Effector CD4-positive, alpha-beta T cell (primary cell): Measurements from ENCODE around the gene RSU1.
"Not testable (repeated sequence)": the region's sequence is repeated elsewhere in the genome, so short reads cannot be mapped to it uniquely, and the experiment has no call there.

Experiments
- DNase-seq: peaks from one replicate; pipeline ENCODE4 v3.0.0-alpha.2; 2020

Gene RSU1

DNA sequence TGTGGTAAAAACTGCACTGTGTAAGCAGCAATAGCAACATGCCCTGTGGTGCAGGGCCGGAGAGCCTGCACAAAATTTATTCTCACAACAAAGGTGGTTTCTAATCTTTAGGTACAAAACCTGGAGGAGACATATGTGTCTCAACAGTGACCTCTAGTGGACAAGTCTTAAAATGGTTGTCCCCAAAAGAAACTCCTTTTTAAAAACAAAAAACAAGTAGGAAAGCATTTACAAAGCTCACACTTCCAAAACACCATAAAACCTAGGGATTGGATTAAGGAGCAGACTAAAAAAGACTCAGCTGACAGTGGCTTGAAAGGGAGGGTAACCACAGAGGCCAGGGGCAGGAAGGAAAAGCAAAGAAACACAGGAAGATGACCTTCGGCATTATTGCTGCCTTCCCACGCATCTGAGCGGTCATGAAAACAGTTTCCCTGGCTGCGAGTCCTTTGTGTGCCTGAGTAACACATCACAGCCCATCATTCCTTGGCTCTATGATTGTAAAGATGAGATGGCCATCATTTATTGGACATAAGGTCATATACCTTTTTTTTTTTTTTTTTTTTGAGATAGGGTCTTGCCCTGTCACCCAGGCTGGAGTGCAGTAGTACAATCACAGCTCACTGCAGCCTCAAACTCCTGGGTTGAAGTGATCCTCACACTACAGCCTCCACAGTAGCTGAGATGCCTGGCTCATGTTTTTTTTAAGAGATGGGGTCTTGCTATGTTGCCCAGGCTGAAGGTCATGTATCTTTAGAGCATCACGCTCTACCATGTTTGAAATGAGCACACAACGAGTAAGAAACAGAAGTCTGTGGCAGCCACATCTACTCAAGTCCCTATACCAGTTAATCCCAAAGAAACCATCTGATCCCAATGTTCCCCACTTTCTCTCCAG, 39.5 kb downstream of the RSU1 start:
- no peak for DNase-seq

DNA sequence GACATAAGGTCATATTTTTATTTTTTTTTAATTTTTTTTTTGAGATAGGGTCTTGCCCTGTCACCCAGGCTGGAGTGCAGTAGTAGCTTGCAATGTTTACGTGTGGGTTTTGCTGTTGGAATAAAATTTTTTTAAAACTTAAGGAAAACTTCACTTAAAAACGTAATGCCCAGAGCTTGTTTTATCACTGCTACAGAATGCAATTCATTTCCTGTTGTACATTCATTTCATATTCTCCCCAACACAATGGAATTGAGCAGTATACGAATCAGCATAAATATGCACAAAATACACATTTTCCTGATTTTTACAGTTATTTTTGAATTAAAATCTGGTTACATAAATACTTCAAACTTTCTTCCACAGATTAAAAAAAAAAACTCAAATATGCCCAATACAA, 40.3 kb downstream of the RSU1 start:
- DNase-seq = no peak

DNA sequence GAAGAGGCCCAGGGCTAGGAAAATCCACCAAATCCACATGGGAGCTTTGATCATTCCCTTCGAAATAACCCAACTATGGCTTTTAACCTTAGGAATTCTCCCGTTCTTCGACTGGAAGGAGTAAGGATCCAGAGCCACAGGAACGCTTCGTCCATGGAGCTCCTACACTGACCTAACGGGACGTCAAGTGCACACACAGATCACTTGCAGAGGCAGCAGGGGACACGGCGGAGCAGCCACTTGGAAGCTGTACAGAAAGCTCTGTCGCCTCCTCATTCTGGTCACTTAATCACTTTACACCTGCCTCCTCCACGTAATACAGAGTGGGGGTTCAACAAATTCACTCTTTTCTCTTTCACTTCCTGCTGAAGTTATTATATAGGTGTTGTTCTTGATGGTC, 43.9 kb downstream of the RSU1 start:
- DNase-seq = no peak

DNA sequence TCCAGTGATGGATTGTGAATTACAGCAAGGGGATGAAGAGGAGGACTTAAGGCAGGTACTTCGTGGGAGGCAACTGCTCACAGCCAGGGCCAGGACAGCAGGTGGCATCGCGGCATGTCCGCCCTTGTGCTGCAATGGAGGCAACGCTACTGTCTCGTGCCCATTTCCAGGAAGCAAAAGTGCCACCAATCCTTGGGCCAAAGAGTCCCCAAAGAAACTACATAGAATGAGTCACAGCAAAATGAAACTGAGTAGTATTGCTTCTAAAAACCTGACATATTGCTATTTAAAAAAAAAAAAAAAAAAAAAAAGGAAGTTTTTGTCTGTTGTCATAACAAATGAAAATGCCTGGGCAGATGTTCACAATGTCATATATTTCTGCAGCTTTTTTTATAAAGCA, 46.6 kb downstream of the RSU1 start:
- no peak for DNase-seq

DNA sequence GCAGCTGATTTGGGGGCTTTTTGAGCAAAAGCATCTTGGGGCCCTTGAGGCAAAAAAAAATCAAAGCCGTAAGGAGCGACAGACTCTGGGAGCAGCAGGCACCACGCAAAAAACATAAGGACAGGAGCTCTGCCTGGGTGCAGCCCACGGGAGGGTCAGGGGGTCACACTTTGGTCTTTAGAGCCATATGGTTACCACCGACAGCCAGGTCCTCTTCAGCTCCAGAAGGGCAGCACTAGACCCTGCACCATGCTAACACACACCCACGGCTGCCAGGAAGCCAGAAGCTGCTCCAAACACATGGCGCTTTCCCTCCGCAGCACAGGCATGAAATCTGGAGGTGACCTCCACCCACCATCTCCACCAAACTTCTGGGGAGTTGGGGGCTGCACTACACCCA, 47.1 kb downstream of the RSU1 start:
- no peak for DNase-seq

DNA sequence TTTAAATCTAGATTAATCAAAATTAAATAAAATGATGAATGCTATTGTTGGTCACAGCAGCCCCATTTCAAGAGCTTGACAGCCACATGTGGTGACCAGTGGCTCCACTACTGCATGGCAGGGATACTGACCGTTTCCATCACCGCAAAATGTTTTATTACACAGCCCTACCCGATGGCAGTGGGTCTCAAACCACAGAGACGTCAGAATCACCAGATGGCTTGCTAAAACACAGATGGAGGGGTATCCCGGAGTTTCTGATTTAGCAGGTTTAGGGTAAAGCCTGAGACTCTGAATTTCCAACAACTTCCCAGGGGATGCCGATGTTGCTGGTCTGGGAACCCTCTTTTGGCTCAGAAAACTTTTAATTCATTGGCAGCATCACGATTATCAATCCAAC, 47.9 kb downstream of the RSU1 start:
- no peak for DNase-seq

DNA sequence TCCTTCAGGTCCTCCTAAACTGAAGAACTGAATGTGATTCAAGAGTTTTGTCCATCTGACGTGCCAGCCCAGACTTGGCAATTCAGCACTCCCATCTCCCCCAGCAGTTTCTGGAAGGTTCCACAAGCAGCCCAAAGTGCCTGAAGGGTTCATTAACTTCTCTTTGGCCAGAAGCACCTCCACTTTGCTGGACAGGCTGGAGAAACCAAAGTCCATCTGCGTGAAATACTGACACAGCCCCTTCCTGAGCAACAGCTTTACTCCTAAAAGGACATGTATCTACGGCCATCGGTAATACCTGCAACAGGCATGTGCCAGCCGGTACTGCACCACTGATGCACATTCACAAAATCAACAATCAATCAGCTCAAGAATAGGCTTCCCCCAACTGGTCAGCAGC, 48.5 kb downstream of the RSU1 start:
- DNase-seq = no peak

DNA sequence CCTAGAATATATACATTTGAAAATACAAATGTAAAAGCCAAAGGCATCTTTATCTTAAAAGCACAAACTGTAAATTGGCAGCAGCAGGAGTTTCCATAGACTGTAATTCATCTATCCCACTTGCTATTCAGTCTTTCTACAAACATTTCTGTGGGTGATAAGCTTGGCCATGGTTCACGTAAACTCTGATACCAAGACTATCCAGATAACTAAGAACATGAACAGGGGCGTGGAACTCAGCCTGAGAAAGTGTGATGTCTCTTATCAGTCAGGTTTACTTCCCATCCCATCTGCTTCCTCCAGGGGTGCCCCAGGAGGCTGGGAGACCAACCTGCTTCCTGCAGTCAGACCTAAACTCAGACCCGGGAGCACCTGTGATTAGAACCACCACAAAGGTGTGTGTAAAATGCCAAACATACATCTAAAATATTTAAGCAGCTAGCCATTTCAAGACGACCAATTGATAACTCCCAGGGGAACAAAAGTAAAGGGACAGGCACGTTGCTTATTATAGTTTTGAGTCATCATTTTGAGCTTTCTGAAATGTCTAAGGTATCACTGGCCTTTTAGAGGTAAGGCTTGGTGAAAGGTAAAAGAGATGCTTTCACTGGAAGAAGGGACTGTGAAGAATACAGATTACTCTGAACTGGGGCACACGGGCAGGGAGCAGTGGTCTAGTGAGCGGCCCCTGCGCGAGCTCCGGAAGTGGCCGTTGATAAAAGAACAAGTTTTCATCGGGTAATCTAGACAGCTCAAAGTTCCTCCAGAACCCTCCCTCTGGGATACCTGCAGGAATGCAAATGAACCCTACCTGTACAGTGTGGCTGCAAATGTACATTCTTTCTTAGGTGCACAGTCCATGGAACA, 51.5 kb downstream of the RSU1 start:
- DNase-seq = no peak

DNA sequence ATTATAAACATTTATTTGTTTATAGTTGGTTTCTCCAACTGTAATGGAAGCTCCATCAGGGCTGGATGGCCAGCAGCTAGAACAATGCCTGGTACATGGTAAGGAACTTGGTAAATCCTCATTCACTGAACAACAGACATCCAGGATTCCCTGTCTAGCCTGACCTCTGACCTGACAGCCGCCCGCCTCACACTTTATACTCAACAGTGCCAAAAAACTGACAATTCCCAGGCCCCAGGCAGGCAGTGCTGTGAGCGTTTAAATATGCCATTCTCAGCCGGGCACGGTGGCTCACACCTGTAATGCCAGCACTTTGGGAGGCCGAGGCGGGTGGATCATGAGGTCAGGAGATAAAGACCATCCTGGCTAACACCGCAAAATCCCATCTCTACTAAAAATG, 55.9 kb downstream of the RSU1 start:
- no peak for DNase-seq

DNA sequence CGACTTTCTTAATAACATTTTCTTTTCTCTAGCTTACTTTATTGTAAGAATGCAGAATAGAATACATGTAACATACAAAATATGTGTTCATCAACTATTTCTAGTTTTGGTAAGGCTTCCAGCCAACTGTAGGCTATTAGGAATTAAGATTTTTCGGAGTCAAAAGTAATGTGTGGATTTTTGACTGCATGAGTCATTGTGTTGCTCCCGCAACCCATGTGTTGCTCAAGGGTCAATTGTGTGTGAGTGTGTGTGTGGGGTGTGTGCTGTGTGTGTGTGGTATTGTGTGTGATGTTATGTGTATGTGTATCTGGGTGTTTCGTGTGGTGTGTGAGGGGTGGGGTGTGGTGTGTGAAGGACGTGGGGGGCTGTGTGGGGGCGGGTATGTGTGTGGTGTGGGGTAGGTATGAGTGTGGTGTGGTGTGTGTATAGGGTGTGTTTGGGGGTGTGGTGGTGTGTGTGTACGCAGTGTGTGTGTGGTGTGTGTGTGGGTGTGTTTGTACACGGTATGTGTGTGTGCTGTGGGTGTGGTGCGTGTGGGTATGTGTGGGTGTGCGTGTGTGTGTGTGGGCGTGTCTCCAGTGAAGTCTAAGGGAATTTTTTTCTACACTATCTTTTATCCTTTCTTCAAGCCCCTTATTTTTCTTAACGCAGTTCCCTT, 60.5 kb downstream of the RSU1 start:
- DNase-seq = no peak

DNA sequence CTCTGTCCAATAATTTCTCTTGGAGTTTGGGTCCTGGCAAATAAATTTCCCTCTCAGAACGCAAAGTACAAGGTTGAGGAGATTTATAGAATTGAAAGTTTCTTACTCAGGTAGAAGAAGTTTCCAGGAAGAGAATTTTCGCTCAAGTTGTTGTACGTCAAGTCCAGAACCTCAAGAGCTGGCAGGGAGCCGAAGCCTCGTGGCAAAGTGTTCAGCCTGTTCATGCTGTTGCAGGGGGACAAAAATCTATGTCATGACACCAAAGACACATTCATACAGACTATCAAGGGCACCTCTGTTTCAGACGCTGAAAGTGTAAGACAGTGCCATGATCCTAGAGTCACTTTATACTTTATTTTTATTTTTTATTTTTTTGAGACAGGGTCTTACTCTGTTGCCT, 62.5 kb downstream of the RSU1 start:
- no peak for DNase-seq

DNA sequence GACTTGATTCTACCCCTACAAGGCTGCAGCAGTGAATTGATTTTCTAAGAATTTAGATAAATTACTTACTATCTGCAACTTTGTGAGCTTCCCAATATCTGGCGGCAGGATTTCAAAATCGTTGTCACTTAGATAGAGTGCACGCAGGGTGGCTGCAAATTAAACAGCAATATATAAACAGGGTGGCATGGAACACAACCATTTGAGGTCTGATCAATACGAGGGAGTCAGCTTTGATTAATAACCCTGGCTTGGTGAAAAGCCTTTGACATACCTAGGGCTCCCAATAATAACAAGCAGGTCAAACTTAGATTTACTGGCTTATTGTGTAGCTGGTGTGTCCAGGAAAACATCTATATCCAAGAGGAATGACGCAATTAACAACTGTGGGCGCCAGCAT, 64.4 kb downstream of the RSU1 start:
- not testable (repeated sequence) for DNase-seq

DNA sequence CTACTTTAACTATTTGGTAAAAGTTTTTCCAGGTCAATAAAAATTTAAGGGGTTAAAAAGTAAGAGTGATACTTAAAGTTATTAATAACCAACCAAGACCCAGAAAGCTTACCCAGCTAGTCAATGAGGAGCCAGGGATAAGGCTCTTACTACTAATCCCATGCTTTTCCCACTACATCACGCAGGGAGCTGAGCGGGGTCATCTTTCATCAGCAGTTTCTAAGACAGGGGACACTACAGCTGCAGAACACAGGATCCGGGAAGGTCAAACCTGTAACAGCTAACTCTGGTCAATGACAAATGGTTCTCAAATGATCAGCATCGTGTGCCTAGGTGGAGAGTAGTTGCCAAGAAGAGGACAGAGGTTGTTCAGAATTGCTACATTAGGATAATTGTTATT, 65.1 kb downstream of the RSU1 start:
- no peak for DNase-seq

DNA sequence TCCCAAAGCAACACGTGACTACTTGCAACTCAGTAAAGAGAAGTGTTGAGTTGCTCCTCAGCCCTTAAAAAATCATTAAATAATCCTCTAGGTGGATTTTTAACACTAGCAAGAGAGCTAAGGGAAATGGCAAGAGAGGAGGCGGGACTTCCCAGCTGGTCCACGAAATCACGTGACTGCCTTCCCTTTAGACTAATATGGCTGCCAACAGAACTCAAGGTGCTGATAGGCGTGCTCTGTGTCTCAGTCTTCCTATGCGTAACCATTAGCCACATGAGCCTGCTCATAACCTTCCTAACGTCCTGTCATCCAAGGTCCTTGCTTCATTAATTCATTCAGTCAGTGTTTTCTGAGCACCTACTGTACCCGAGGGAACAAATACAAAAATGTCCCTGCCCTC, 66.0 kb downstream of the RSU1 start:
- no peak for DNase-seq

DNA sequence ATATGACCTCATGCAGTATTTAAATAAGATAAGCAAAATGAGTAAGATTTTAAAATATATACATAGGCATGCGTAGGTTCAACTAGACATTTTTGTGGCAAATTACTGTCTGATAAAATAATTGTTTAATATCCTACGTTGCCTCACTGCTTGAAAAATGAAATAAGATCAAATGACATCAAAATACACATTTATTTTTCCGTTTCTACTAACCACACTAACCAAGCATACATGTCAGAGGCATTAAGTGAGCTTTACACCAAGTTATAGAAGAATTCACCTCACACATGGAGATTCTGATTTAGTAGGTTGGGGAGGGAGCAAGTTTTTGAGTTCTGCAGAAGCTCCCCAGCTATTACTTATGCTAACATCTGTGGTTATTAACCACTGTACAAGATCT, 66.8 kb downstream of the RSU1 start:
- DNase-seq = no peak

DNA sequence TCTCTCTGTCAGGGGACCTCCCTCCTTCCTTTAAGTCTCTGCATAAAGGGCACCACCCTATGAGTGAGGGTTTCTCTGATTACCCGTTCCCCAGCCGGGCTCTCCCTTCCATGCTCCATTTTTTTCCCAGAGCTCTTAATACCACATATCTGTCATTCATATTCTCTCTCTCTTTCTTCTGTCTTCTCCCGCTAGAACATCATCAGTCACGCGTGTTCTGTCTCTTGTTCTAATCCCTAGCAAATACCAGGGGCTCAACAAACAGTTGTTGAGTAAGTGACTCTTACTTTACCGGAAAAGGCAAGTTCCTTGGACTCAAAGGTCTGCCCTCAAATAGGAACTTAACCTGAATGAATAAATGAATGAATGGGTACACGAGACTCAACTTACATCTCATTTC, 68.5 kb downstream of the RSU1 start:
- DNase-seq = no peak

DNA sequence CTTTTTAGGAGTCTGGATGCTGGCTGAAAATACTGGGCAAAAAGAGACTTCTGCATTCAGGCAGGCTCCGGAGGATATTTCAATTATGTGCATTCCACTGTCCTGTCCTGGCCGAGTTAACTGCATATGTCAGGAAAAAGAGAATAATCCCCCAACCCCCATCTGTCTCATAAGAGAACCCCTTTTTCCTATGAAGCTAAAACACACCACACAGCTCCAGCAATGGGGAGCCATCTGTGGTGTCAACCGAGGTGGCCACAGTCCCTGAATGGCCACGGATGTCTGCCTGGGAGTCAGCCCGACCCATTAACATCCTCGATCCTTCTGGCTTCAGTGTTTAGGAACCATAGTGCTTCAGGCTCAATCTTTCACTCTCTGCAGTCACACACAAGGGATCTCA, 70.4 kb downstream of the RSU1 start:
- no peak for DNase-seq

DNA sequence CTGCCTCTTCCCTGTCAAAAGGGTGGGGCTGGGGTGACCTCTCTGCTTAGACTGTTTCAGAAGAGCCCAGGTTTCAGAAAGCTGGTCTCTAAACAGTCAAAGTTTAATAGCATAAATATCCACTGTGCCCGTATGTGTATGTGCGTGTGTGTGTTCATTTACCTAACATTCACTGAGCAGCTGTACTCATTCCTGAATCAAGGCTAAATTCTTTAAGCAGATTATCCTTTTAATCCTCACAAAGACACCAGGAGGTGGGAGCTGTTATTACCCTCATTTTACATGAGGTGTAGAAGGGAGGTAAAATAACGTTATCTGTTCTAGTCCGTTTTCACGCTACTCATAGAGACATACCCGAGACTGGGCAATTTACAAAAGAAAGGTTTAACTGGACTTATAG, 72.2 kb downstream of the RSU1 start:
- DNase-seq = no peak

DNA sequence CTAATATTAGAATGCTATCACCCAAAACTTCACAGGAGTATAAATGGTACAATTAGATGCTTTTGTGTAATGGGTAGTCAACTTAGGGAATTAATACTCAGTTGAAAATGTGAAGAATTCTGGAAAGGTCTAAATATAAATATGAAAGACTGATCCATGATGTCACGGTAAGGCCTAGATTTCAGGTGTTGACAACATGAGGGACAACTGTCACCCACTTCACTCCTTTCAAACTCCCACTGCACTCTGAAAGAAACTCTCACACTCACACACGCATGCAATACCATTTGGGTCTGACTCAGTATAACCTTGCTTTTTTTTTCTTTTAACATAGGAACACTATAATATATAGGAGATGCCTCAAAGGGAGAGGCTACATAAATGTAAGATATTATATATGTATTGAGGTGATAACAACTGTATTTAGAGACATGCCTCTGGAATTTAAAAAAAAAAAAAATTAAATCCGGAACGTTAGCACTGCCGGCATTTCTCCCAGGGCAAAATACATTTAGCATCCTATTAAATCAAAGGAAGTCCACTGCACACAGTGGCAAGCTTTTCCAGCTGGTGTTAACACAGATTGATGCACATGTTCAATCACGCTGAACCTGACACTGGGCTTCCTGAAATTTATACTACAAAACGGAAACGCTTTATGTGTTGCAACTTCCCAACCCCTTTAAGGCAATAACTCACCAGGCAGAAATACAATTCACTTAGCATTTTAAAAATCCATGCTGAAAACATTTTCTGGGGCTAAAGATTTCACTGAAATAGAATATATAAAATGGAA, 74.9 kb downstream of the RSU1 start:
- DNase-seq = no peak

DNA sequence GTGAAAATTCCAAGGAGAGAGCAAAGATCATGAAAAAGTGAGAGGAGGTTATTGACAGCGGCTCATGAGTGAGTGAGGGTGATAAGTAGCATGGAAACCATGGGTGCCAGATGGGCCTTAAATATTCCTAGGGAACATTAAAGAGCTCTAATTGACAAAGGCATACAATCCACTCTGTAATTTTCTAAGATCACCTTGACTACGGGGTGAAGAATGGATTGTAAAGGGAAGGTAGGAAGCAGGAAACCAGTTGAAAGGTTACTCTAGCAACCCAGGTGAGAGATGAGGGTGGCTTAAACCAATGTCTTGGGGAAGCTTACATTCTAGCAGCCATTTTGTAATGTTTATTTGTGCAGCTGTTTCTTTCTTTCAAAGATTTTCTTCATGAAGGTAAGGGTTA, 75.7 kb downstream of the RSU1 start:
- DNase-seq = no peak

DNA sequence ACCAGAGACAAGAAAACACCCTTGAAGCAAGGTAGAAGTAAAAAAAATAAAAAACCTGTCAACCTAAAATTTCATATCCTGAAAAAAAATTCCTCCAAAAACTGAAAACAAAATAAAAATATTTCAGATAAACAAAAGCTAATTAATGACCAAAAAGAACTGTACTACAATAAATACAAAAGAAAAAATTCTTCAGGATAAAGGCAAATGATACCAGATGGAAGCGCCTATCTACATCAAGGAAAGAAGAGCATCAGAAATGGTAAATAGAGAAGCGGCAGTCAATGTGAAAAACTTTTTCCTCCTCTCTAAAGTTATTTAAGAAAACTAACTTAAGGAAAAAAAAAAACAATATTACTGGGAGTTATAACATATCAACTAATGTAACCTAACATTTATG, 79.8 kb downstream of the RSU1 start:
- no peak for DNase-seq

DNA sequence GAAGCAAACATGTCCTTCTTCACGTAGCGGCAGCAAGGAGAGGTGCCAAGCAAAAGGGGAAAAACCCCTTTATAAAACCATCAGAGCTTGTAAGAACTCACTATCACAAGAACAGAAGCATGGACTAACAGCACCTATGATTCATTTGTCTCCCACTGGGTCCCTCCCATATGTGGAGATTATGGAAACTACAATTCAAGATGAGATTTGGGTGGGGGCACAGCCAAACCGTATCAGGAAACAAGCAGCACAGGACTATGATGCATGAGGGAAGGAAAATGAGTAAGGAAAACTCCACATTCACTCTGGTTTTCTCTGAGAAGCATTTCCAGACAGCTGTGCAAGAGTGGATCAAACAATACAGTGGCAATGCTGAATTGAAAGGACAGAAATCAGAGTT, 81.6 kb downstream of the RSU1 start:
- DNase-seq = no peak

DNA sequence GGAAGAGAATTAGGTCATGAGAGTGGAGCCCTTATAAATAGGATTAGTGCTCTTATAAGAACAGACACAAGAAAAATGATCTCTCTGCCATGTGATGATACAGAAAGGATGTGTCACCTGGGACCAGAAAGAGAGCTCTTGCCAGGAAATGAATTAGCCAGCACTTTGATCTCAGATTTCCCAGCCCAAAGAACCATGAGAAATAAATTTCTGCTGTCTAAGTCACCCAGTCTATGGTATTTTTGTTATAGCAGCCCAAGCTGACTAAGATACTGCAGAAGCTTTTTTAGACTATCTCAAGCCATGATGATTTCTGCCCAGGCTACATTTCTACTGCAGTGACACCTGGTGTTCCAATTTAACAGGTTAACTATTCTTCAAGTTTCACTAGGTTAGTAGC, 84.8 kb downstream of the RSU1 start:
- no peak for DNase-seq
